Gastrocnemius medialis (tissue), 4 donors: ENCODE measurements around the gene LYPD4.

Experiments
- CTCF ChIP-seq, 5 experiments: fragments of 450-650 bp in 3 of 5; fragments of 200-600 bp in 2 of 5; sonication (generic) in 2 of 5; IDR thresholded peaks in 4 of 5; conservative IDR thresholded peaks in 1 of 5; 1 replicate in 4 of 5; 2 replicates in 1 of 5; pipeline ENCODE4 v1.5.1; 2016 to 2019; ENCODE audit warnings: antibody characterized with exemption in 5 of 5, mild to moderate bottlenecking in 3 of 5, moderate library complexity in 3 of 5
- POLR2A ChIP-seq, 2 donors: fragments of 450-650 bp; IDR thresholded peaks; one replicate each; pipeline ENCODE4 v1.6.1; 2017; ENCODE audit warnings: antibody characterized with exemption in 2 of 2, mild to moderate bottlenecking in 2 of 2, moderate library complexity in 2 of 2

- TF ChIP-seq CTCF (IDR thresholded peaks at IDR 0.05 in 4 of 5, conservative IDR thresholded peaks at IDR 0.05 in 1 of 5): no peak
- no peak for TF ChIP-seq POLR2A (IDR thresholded peaks at IDR 0.05)
These were observed 18.9 kb upstream of the LYPD4 start for GRCh38 chr19:41863209-41863931.
